GM12892 (cell line): Measurements from ENCODE around the gene PACS2.
A peak's percentile ranks its signal among the peaks of the same experiment; 100 is the strongest.

Experiments used
- POLR2A ChIP-seq: IDR thresholded peaks from 2 replicates; pipeline ENCODE4 v1.6.1; 2011; ENCODE audit warnings: low read depth, low read length, control low read depth
- POLR2AphosphoS5 ChIP-seq: IDR thresholded peaks from 2 replicates; pipeline ENCODE4 v1.6.1; 2011; ENCODE audit warnings: low read depth, low read length, control low read depth
- TAF1 ChIP-seq: IDR thresholded peaks from 2 replicates; pipeline ENCODE4 v1.6.1; 2011; ENCODE audit warnings: low read depth, mild to moderate bottlenecking, control low read depth, low read length, borderline replicate concordance

- TF ChIP-seq TAF1 = peak; percentile 4; the same call in 1 of the 2 replicates
- peak; percentile 41; the same call in 1 of the 2 replicates for TF ChIP-seq POLR2AphosphoS5
- TF ChIP-seq POLR2A = peak; percentile 60; the same call in 1 of the 2 replicates
Measured at GRCh38 chr14:105300542-105301102, 13.9 kb upstream of the PACS2 start, which contains the start of gene BRF1.
